AG04449 (cell line): ENCODE results near the gene SHCBP1L.

Experiments
- CTCF ChIA-PET: fragments of 350-600 bp; formaldehyde crosslinking; extraction: SDS; loops from one replicate; lab custom pipeline; 2021; ENCODE audit warnings: antibody characterized with exemption; lab: Yijun Ruan, JAX
- POLR2A ChIA-PET: fragments of 400-600, 350-600 bp; formaldehyde crosslinking; extraction: SDS; loops from one replicate; lab custom pipeline; 2020; ENCODE audit warnings: antibody characterized with exemption, inconsistent platforms; lab: Yijun Ruan, JAX
- DNase-seq: peaks from one replicate; pipeline ENCODE4 v3.0.0-alpha.2; 2010; ENCODE audit warnings: low read depth, low spot score
- H3K4me3 ChIP-seq: 2 replicates; pipeline ENCODE4 v1.5.1; 2011; ENCODE audit warnings: low read depth, mild to moderate bottlenecking, control low read depth, low read length
- TF ChIP-seq, protein P1 (sequence below): IDR thresholded peaks from one replicate; pipeline ENCODE4 v1.5.1; 2011; ENCODE audit warnings: mild to moderate bottlenecking, moderate library complexity, low read length, control low read depth, inconsistent platforms; ENCODE audit not compliant: insufficient read depth; ENCODE audit errors: missing control alignments

SHCBP1L gene

DNA sequence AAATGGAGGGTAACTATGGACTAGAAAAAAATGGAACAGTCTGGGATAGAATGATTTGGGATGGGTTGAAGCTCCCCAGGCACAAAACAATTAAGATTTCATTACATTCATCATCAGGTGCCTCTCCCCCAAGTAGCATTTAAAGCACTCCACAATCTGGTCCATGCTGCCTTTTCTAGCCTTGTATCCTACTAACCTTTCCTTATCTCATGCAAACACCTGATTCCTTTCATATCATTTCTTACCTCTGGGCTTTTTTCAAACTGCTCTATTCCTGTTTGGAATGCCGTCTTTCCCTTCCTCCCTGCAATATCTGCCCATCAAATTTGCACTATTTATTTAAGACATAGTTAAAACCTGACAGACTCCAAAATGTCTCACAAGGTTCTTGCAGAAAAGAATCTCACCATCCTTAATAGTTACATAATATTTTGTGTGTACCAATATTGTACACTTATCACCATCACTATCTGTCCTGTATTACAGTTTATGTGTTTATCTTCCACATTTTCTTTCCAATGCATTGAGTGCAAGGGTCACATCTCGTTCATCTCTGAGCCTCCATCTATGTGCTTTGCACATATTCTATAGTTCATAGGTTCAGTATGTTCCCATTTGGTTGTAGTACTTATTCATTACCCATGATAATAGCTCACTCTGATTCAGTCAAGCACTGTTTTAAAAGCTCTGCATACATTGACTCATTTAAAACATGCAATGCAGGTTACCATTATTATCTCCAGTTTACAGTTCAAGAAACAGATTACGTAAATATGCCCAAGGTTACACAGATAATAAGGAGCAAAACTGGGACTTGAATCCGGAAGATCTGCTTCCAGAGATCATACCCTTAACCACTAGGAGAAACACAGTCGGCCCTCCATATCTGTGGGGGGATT, 16.1 kb upstream of the SHCBP1L start:
- TF ChIP-seq, protein P1, sequence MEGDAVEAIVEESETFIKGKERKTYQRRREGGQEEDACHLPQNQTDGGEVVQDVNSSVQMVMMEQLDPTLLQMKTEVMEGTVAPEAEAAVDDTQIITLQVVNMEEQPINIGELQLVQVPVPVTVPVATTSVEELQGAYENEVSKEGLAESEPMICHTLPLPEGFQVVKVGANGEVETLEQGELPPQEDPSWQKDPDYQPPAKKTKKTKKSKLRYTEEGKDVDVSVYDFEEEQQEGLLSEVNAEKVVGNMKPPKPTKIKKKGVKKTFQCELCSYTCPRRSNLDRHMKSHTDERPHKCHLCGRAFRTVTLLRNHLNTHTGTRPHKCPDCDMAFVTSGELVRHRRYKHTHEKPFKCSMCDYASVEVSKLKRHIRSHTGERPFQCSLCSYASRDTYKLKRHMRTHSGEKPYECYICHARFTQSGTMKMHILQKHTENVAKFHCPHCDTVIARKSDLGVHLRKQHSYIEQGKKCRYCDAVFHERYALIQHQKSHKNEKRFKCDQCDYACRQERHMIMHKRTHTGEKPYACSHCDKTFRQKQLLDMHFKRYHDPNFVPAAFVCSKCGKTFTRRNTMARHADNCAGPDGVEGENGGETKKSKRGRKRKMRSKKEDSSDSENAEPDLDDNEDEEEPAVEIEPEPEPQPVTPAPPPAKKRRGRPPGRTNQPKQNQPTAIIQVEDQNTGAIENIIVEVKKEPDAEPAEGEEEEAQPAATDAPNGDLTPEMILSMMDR: no peak
- POLR2A ChIA-PET: no interaction called here
- CTCF ChIA-PET: interaction anchor here (1.4 to 1.8 kb wide), 2 partner anchors 8 to 266 kb away, joined by 3 read pairs; no protein-coding TSS in a partner anchor
- no peak overlapping the region for H3K4me3 ChIP-seq
- DNase-seq: no peak

DNA sequence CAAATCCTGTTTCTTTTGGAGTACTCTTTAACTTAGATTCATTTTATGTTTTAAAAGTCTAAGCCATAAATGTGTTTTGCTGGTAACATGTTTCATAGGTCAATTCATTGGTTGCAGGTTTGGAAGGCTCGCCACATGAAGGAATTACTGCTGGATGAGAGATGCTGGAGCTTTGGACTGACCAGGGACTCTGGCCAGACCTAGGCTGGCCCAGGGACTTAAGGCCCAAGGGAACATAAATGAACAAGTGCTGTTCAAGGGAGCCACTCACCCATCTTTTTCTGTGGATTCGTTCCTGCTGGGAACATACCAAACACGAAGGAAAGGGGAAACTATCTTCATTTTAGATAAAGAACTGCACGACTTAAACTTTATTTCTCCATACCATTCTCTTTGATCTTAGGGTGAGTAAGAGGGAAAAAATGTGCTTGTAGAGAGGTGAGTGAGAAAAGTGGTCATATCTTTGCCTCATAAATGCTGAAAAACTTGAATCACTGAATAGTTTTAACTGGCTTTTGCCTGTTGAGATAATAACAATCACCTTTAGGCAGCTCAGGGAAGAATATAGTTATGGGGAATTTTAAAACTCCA, 15.3 kb upstream of the SHCBP1L start:
- ChIA-PET CTCF (no interaction called here), POLR2A (no interaction called here)
- TF ChIP-seq, protein P1: no peak
- no peak for DNase-seq
- H3K4me3 ChIP-seq: no peak overlapping the region

DNA sequence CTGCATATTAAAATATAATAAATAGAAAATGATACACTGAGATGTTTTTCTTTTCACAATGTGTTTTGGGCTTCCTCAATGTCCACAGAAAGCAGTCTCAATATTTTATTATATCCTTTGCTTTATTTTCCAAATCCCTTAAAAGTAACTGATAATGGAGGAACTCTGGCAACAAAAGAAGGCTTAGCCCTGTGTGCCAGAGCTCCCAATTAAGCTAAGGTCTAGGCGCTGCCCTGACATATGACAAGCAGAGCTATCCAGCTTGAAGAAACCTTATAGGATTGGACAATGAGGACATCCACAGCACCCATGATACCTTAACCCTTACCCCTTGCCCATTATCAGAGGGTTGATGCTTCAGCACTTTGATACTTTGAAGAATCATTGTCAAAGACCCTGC, 12.9 kb upstream of the SHCBP1L start:
- ChIA-PET POLR2A (no interaction called here), CTCF (interaction anchor here (0.7 to 2.6 kb wide), 7 partner anchors 54 to 352 kb away, joined by 3 to 10 read pairs (median 5); no protein-coding TSS in a partner anchor)
- TF ChIP-seq, protein P1: no peak
- no peak overlapping the region for H3K4me3 ChIP-seq
- no peak for DNase-seq

DNA sequence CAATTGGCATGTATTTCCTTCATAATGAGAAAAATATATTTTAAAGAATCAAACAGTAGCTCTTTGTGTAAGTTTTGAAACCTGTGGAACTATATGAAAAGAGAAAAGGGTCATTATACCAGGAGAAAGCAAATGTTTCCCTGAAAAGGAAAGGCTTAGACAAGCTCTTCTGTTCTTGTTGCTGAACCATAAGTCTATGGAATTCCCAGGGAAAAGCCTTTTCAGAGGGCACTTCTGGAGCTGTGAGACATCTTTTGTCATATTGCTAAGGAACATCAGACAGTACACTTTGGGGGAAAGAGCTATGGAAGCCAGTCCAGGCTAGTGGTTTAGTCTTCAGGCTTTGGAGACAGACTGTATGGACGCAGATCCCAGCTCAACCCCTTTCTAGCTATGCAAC, 12.1 kb upstream of the SHCBP1L start:
- H3K4me3 ChIP-seq: no peak overlapping the region
- CTCF ChIA-PET: interaction anchor here (0.7 to 2.6 kb wide), 10 partner anchors 9 to 353 kb away, joined by 3 to 10 read pairs (median 4); no protein-coding TSS in a partner anchor
- POLR2A ChIA-PET: no interaction called here
- no peak for DNase-seq
- TF ChIP-seq, protein P1: no peak

DNA sequence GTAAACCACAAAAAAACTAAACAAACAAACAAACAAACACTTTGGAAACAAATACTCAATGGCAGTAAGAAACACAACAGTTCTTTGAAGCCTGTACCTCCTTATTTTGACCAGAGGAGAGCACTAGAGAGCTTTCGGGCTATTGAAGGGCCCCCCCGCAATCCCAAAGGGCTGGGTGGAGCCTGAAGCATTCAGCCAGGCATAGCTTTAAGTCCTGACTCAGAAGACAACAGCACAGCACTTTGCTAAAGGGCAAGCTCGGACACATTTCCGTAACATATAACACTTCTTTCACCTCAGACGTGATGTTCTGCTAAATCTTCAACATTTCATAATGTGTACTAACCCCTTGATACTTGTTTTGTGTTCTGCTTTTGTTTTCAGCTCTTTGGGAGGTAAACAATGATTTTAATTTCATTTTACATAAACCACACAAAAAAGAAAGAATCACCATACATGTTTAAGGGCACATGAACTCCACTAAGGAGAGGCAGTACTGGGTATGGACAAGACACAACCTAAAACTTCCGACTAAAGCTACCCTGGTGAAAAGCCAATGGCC, 9.7 kb upstream of the SHCBP1L start:
- CTCF ChIA-PET: interaction anchor here (0.6 to 5.2 kb wide), 38 partner anchors 11 to 356 kb away, joined by 3 to 61 read pairs (median 4); no protein-coding TSS in a partner anchor
- TF ChIP-seq, protein P1: peak; percentile 77
- peak overlapping the region; percentile 34 for H3K4me3 ChIP-seq
- DNase-seq: peak; percentile 71
- POLR2A ChIA-PET: interaction anchor here (0.7 to 1.1 kb wide), 4 partner anchors 61 to 315 kb away, joined by 3 to 4 read pairs (median 4); no protein-coding TSS in a partner anchor

DNA sequence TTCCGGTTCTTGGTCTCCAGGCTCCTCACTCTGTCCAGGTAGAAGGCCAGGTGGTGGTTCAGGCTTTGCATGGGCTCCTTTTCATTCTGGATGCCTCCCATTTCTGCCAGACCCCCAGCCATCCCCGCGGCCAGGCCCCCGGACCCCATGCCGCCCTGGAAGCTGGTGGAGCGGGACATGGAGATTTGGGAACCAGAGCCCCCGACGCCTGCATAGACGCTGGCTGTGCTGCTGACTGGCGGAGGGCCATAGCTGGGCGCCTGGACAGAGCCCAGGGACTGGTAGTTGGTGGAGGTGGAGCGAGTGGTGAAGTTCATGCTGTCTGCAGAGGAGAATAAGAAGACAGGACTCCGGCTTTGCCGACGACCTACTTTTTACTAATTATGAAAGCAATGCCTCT, 7.1 kb upstream of the SHCBP1L start:
- ChIA-PET POLR2A (interaction anchor here (0.6 kb wide), 1 partner anchor 127 kb away, joined by 3 read pairs; no protein-coding TSS in a partner anchor), CTCF (interaction anchor here (1.0 to 5.2 kb wide), 5 partner anchors 133 to 359 kb away, joined by 3 to 61 read pairs (median 37); no protein-coding TSS in a partner anchor)
- DNase-seq: no peak
- H3K4me3 ChIP-seq: no peak overlapping the region
- TF ChIP-seq, protein P1: no peak
